GM10248 (cell line): Measurements from ENCODE around the gene PLEKHG4.
A peak's percentile ranks its signal among the peaks of the same experiment; 100 is the strongest.

ENCODE experiments used
- CTCF ChIA-PET: fragments of 300-600 bp; sonication (Branson Sonifier 250); formaldehyde crosslinking; extraction: SDS; loops from one replicate; lab custom pipeline; 2021; ENCODE audit warnings: antibody characterized with exemption; lab: Yijun Ruan, JAX
- POLR2A ChIA-PET: fragments of 350-650 bp; sonication (Branson Sonifier 250); formaldehyde crosslinking; extraction: SDS; loops from one replicate; lab custom pipeline; 2020; ENCODE audit warnings: antibody characterized with exemption; lab: Yijun Ruan, JAX
- DNase-seq: peaks from one replicate; pipeline ENCODE4 v3.0.0; 2012; ENCODE audit errors: extremely low spot score
- TF ChIP-seq, protein P1 (sequence below): IDR thresholded peaks from 2 replicates; pipeline ENCODE4 v1.5.1; 2012; ENCODE audit warnings: mild to moderate bottlenecking, low read depth; ENCODE audit errors: extremely low read depth, missing control alignments, control extremely low read depth

Gene PLEKHG4

GRCh38 chr16:67247192-67248072 lies 31.9 kb upstream of the PLEKHG4 start, which contains the start of gene FHOD1:
Gene FHOD1, minus strand, starts transcription at chr16:67247481. Its CDS starts 71 bp downstream, at chr16:67247410.
- TF ChIP-seq, protein P1, sequence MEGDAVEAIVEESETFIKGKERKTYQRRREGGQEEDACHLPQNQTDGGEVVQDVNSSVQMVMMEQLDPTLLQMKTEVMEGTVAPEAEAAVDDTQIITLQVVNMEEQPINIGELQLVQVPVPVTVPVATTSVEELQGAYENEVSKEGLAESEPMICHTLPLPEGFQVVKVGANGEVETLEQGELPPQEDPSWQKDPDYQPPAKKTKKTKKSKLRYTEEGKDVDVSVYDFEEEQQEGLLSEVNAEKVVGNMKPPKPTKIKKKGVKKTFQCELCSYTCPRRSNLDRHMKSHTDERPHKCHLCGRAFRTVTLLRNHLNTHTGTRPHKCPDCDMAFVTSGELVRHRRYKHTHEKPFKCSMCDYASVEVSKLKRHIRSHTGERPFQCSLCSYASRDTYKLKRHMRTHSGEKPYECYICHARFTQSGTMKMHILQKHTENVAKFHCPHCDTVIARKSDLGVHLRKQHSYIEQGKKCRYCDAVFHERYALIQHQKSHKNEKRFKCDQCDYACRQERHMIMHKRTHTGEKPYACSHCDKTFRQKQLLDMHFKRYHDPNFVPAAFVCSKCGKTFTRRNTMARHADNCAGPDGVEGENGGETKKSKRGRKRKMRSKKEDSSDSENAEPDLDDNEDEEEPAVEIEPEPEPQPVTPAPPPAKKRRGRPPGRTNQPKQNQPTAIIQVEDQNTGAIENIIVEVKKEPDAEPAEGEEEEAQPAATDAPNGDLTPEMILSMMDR: no peak
- DNase-seq: peak; percentile 97
- POLR2A ChIA-PET: interaction anchor here (0.6 to 2.4 kb wide), 8 partner anchors 9 to 206 kb away, joined by 4 to 11 read pairs (median 5); partner anchors contain the start of gene TMEM208
- CTCF ChIA-PET: interaction anchor here (1.3 to 5.3 kb wide), 9 partner anchors 9 to 274 kb away, joined by 3 to 32 read pairs (median 6); partner anchors contain the start of gene TMEM208

DNA sequence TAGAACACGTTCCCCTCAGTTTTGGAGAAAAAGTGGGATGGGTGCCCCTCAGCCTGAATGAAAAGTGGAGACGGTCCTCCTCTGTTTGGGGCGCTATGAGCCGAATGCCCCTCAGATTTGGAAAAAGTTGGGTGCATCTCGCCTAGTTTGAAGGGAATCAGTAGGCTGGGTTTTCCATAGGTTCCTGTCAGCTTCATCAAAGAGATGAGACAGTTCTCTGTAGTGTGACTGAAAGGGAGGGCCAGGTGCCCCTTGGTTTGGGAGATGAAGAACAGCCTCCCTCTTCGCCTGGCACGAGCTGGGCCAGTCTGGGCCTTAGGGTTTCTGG lies 31.3 kb upstream of the PLEKHG4 start:
- ChIA-PET CTCF (interaction anchor here (1.0 to 5.3 kb wide), 9 partner anchors 10 to 273 kb away, joined by 3 to 32 read pairs (median 6); partner anchors contain the start of gene TMEM208), POLR2A (interaction anchor here (0.6 to 2.4 kb wide), 7 partner anchors 9 to 207 kb away, joined by 4 to 11 read pairs (median 5); partner anchors contain the start of gene TMEM208)
- TF ChIP-seq, protein P1: no peak
- DNase-seq: no peak

DNA sequence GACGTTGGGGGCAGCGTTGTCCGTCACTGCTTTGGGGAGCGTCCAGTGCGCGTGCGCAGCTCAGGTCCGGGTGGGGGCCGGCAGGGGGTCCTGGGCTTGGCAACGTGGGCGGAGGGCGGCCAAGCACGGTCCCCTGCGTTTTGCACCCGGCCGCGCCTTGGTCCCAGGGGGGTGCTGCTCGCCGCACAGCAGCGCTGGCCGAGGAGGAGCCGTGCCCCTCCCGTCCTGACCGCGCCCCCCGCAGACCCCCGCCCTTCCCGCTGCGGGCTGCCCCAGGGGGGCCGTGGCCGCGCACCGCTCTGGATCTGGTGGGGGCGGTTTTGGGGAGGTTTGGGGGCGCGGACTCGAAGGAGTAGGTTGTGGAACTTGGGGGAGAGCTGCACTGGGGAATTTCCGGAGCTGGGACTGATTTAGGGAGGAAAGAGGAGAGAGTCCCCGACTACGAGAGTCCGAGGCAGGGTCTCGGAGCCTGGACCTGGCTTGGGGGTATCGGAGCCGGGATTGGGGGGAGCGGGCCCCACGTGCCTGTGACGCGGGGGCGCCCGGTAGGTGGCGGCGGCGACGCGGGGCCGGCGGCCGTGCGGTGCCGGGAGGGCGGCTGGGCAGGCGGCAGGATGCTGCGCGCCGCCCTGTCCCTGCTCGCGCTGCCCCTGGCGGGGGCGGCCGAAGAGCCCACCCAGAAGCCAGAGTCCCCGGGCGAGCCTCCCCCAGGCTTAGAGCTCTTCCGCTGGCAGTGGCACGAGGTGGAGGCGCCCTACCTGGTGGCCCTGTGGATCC lies 30.7 kb upstream of the PLEKHG4 start, which contains the start of gene SLC9A5:
Gene SLC9A5, plus strand, starts transcription at position 579 of the 777 bp plus-strand sequence. Its CDS starts 36 bp downstream, at position 615.
- TF ChIP-seq, protein P1: peak; percentile 18
- ChIA-PET POLR2A (interaction anchor here (0.6 kb wide), 1 partner anchor 207 kb away, joined by 5 read pairs; no protein-coding TSS in a partner anchor), CTCF (interaction anchor here (1.0 to 3.4 kb wide), 6 partner anchors 10 to 273 kb away, joined by 3 to 22 read pairs (median 4); partner anchors contain the start of gene TMEM208)
- peak; percentile 62 for DNase-seq

DNA sequence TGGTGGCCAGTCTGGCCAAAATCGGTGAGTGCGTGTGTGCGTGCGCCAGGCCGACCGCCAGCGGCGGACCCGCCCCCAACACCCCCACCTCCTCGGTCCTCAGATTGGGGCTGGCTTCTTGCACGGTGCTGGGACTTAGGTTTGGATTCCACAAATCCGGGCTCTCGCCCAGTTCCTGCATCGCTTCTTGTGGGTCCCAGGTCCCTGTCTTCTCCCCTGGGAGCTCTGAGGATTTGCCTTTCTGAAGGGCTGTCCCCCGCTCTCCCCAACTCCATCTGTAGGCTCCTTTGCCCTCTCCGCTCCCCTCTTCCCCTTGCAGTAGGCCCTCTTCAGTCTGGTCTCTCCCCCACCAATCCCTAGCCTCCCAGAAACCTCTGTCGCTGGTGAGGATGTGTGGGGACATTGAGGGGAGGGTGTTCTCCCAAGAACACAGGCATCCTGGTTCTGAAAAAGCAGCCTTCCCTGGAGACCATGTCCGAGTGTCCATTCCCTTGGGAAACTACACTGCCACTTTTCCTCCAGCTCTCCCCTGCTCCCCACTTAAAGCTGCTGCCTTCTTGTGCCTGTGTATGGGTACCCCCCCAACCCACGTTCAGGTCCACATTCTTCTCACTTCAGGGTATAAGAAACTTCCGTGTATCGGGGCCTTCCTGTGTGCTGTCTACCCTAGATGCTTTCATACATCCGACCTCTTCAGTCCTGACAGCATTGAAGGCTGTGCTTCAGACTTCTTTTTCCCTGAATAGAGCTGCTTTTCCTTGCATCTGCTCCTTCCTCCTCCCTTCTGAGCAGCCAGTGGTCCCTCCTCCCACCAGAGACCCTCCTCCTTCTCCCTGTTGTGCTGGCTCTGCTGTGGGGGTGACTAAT lies 29.9 kb upstream of the PLEKHG4 start:
- TF ChIP-seq, protein P1: no peak
- CTCF ChIA-PET: interaction anchor here (1.0 to 1.3 kb wide), 2 partner anchors 9 to 272 kb away, joined by 3 to 4 read pairs; no protein-coding TSS in a partner anchor
- POLR2A ChIA-PET: no interaction called here
- no peak for DNase-seq

DNA sequence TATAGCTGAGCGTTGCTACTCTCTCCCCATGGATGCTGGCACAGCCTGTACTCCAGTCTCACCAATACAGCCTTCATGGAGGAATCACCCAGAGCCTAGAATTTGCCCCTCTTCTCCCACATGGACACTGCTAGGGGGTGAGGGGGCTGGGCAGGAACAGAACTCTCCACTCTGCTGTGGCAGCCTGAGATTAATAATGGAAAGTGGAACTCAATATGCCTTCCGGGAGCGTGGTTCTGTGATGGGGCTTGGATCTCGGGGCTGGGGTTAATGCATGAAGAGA lies 29.3 kb upstream of the PLEKHG4 start:
- ChIA-PET CTCF (interaction anchor here (1.1 kb wide), 1 partner anchor 11 kb away, joined by 3 read pairs; no protein-coding TSS in a partner anchor), POLR2A (no interaction called here)
- no peak for DNase-seq
- TF ChIP-seq, protein P1: no peak
